Measurements from ENCODE around the gene DDX27. TPM values are rescaled to one million over a fixed set of nuclear protein-coding genes. Genes with fewer than 3 reads are reported as not detected.

The DDX27 gene
- total RNA-seq, 1 experiment from 2014 or later = 43.7 TPM

- Histone ChIP-seq H3K27me3 (replicated peaks) (no peaks in the 10 kb centered on the region), H3K27ac (peak overlapping the region; percentile 56), H3K36me3 (peaks cover 98% of the 10 kb centered on the region), H3K9me3 (replicated peaks) (peaks cover 27% of the 10 kb centered on the region), H3K4me1 (replicated peaks) (peaks cover 34% of the 10 kb centered on the region), H3K4me3 (no peak overlapping the region)
- DNase-seq (ENCODE audit: low read depth in 1 of 2, low spot score in 2 of 2) = peak in 1 of 2 experiments; percentile 73
These were observed 68.5 kb downstream of the DDX27 start for GRCh38 chr20:49287555-49288249.

DNA sequence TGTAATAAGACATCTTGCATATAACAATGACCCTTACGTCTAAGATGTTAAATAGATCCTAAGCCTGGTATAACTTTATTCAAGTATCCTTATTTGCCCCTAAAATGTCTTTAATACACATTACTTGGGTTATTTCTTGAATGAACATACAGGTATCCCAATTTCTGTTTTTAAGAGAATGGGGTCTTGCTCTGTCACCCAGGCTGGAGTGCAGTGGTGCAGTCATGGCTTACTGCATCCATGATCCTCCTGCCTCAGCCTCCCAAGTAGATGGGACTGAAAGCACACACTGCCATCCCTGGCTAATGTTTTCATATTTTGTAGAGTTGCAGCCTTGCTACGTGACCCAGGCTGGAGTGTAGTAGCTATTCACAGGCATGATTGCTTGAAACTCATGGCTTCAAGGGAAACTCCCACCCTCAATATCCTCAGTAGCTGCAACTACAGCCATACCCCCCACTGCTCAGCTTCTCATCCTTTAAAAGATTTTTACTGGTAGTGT, 69.1 kb downstream of the DDX27 start:
- no peaks in the 10 kb centered on the region for H3K27me3 ChIP-seq (replicated peaks)
- H3K27ac ChIP-seq = peak overlapping the region; percentile 56
- H3K36me3 ChIP-seq = peaks cover 92% of the 10 kb centered on the region
- peaks cover 32% of the 10 kb centered on the region for H3K4me1 ChIP-seq (replicated peaks)
- no peak overlapping the region for H3K4me3 ChIP-seq
- peaks cover 25% of the 10 kb centered on the region for H3K9me3 ChIP-seq (replicated peaks)
- no peak for DNase-seq (ENCODE audit: low read depth in 1 of 2, low spot score in 2 of 2)

- no peaks in the 10 kb centered on the region for H3K27me3 ChIP-seq (replicated peaks)
- peaks cover 85% of the 10 kb centered on the region for H3K36me3 ChIP-seq
- H3K27ac ChIP-seq = peak overlapping the region; percentile 56; the same call in 1 of the 2 replicates
- H3K4me3 ChIP-seq = no peak overlapping the region
- peaks cover 19% of the 10 kb centered on the region for H3K9me3 ChIP-seq (replicated peaks)
- no peak for DNase-seq (ENCODE audit: low read depth in 1 of 2, low spot score in 2 of 2)
- H3K4me1 ChIP-seq (replicated peaks) = peaks cover 27% of the 10 kb centered on the region
These were observed 69.8 kb downstream of the DDX27 start for GRCh38 chr20:49288784-49289696.

DNA sequence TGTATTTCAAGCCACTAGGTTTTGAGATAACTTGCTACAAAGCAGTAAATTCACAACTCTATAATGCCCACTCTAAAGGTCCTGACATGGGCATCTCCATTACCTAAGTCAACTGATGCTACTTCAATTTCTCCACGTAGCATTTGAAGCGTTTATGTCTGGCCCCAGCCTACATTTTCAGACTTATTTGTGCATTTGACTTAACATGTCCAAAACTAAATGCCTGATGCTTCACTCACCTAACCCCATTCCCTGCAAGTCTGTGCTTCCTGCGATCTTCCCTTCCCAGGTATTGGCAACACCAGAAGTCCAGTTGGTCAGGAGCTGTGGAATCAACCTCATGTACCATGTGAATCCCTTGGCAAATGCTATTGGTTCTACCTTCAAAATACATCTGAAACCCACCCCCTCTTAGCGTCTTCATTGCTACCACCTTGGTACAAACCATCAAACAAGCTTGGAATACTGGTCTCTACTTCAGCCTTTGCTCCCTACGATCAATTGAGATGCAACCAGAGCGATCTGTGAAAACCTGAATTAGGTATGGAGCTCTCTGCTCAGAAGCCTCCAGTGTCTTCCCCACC, 71.5 kb downstream of the DDX27 start:
- Histone ChIP-seq H3K4me3 (no peak overlapping the region), H3K4me1 (replicated peaks) (peaks cover 24% of the 10 kb centered on the region), H3K9me3 (replicated peaks) (peaks cover 11% of the 10 kb centered on the region), H3K36me3 (peaks cover 68% of the 10 kb centered on the region), H3K27me3 (replicated peaks) (no peaks in the 10 kb centered on the region), H3K27ac (no peak overlapping the region)
- no peak for DNase-seq (ENCODE audit: low read depth in 1 of 2, low spot score in 2 of 2)

- Histone ChIP-seq H3K36me3 (peaks cover 63% of the 10 kb centered on the region), H3K9me3 (replicated peaks) (peaks cover 7% of the 10 kb centered on the region), H3K4me3 (no peak overlapping the region), H3K27me3 (replicated peaks) (no peaks in the 10 kb centered on the region), H3K27ac (no peak overlapping the region), H3K4me1 (replicated peaks) (peaks cover 23% of the 10 kb centered on the region)
- DNase-seq (ENCODE audit: low read depth in 1 of 2, low spot score in 2 of 2) = no peak
These were observed 72.0 kb downstream of the DDX27 start for GRCh38 chr20:49291200-49291599.

GRCh38 chr20:49292010-49292409, 72.8 kb downstream of the DDX27 start:
- Histone ChIP-seq H3K27ac (no peak overlapping the region), H3K4me1 (replicated peaks) (peaks cover 15% of the 10 kb centered on the region), H3K9me3 (replicated peaks) (no peaks in the 10 kb centered on the region), H3K27me3 (replicated peaks) (no peaks in the 10 kb centered on the region), H3K36me3 (peaks cover 55% of the 10 kb centered on the region), H3K4me3 (no peak overlapping the region)
- no peak for DNase-seq (ENCODE audit: low read depth in 1 of 2, low spot score in 2 of 2)

DNA sequence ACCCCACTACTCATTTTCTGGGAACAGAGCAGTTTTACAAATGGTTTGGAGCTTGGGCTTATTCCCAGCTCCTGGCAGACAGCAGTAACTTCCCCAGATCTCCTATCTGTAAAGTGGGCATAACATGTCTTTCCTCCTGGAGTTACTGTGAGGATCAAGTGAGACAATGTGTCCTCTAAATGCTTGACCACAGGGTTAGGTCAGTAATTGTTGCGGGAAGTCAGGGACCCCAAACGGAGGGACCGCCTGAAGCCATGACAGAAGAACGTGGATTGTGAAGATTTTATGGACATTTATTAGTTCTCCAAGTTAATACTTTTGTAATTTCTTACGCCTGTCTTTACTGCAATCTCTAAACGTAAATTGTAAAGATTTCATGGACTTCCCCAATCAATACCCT, 73.9 kb downstream of the DDX27 start:
- Histone ChIP-seq H3K36me3 (peaks cover 44% of the 10 kb centered on the region), H3K4me1 (replicated peaks) (peaks cover 4% of the 10 kb centered on the region), H3K27me3 (replicated peaks) (no peaks in the 10 kb centered on the region), H3K4me3 (no peak overlapping the region), H3K27ac (no peak overlapping the region), H3K9me3 (replicated peaks) (no peaks in the 10 kb centered on the region)
- DNase-seq (ENCODE audit: low read depth in 1 of 2, low spot score in 2 of 2) = no peak

Other genes starting within 250 kb of the DDX27 start
- 123 and 172 TPM in 2 replicates for gene CSE1L, start 173.1 kb upstream of the DDX27 start, total RNA-seq (2014; rRNA removed; shearing (Covaris generic))
- 38.8 and 45.7 TPM in 2 replicates for gene STAU1, start 31.1 kb upstream of the DDX27 start, total RNA-seq (2014; rRNA removed; shearing (Covaris generic))
- 21.1 and 32.8 TPM in 2 replicates for gene ZNFX1, start 58.6 kb downstream of the DDX27 start, total RNA-seq (2014; rRNA removed; shearing (Covaris generic))